Posterior cingulate gyrus (tissue), 11 donors: Measurements from ENCODE around the gene FAF1.
"Not testable (repeated sequence)": the region's sequence is repeated elsewhere in the genome, so short reads cannot be mapped to it uniquely, and the experiment has no call there.

ENCODE experiments used
- DNase-seq, 10 donors: peaks; one replicate each; pipeline versions ENCODE4 v3.0.0 to v3.0.0-alpha.2; 2020 to 2021; ENCODE audit warnings: mixed read lengths in 3 of 10
- intact Hi-C: fragments of 100-400 bp; cut with DNase I; formaldehyde crosslinking; loops from one replicate; pipeline ENCODE4 v1.15.1; 2023

The FAF1 gene

GRCh38 chr1:50529510-50529909, 430.6 kb downstream of the FAF1 start:
- intact Hi-C loops, result no loop called here

GRCh38 chr1:50527987-50528320, 432.1 kb downstream of the FAF1 start:
- intact Hi-C loops, DNase-seq: not testable (repeated sequence)

More at GRCh38 chr1:50529510-50529909, 430.6 kb downstream of the FAF1 start:
- DNase-seq, result no peak

GRCh38 chr1:50527249-50527986, 432.6 kb downstream of the FAF1 start:
- intact Hi-C loops, result no loop called here
- DNase-seq, result no peak

GRCh38 chr1:50526431-50526830, 433.6 kb downstream of the FAF1 start:
- no peak for DNase-seq
- intact Hi-C loops, result no loop called here

- intact Hi-C loops, result no loop called here
- DNase-seq, result no peak
Measured at GRCh38 chr1:50523548-50523947, 436.5 kb downstream of the FAF1 start.

DNA sequence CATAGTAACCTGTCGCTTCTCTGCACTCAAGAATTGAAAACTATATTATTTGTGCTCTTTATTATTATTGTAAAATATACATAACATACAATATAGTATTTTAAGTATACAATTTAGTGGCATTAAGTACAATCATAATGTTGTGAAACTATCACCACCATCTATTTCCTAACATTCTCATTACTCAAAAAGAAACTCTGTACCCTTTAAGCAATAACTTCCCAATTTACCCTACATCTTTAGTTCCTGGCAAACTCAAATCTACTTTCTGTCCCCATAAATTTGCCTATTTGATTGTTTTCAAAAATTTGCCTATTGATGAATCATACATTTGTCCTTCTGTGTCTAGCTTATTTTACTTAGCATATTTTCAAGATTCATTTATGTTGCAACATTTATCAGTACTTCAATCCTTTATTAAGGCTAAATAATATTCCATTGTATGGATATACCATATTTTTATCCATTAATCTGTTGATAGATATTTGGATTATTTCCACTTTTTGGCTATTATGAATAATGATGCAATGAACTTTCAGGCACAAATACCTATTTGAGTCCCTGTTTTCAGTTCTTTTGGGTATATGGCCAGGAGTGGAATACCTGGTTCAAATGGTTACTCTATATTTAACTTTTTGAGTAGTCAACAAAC, 437.2 kb downstream of the FAF1 start:
- DNase-seq, result no peak
- intact Hi-C loops, result no loop called here

DNA sequence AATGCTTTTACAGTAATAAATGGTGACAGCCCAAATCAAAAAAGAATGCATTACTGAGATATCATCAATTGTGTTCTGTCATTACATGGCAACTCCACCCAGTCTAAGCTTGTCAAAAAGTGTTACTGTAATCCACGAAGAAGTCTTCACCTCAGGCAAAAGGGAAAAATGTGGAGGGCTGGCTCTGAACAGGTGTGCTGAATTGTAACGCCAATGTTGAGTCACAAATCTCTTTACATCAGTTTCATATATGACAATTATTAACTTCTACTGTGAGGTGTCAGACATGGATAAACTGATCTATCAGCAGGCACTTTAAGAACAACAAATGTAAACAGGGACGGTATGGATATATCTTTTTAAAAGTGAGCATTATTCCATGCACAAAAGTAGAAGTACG, 438.4 kb downstream of the FAF1 start:
- intact Hi-C loops, result no loop called here
- no peak for DNase-seq

GRCh38 chr1:50517488-50517887, 442.6 kb downstream of the FAF1 start:
- no peak for DNase-seq
- intact Hi-C loops, result no loop called here

GRCh38 chr1:50516056-50516455, 444.0 kb downstream of the FAF1 start:
- intact Hi-C loops, result no loop called here
- DNase-seq, result no peak

DNA sequence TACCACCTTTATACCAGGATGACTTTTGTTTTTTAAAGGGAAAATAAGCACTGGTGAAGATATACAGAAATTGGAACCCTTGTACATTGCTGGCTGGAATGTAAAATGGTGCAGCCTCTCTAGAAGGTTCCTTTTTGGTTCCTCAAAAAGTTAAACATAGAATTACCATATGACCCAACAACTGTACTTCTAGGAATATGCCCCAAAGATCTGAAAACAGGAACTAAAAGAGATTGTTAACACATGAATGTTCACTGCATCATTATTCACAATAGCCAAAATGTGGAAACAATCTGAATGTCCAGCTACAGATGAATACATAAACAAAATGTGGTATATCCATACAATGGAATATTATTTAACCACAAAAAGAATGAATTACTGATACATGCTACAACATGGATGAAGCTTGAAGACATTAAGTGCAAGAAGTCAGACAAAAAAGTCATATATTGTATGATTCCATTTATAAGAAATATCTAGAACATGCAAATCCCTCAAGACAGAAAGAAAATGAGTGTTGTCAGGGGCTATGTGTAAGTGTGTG, 452.0 kb downstream of the FAF1 start:
- intact Hi-C loops, result no loop called here
- DNase-seq, result no peak

DNA sequence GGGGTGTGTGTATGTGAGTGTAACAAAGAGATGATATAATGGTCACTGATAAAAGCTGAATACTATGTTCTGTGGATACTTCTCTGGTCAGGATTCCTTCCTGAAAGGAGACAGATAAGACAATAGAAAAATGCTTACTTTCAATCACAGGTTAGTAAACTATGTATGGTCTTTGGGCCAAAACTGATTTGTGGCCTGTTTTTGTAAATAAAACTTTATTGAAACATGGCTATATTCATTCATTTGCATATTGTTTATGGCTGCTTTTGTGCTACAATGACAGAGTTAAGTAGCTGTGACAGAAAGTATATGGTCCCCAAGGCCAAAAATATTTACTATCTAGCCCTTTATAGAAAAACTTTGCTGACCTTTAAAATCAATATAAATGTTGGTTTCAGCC, 454.6 kb downstream of the FAF1 start:
- intact Hi-C loops, result no loop called here
- DNase-seq, result no peak

DNA sequence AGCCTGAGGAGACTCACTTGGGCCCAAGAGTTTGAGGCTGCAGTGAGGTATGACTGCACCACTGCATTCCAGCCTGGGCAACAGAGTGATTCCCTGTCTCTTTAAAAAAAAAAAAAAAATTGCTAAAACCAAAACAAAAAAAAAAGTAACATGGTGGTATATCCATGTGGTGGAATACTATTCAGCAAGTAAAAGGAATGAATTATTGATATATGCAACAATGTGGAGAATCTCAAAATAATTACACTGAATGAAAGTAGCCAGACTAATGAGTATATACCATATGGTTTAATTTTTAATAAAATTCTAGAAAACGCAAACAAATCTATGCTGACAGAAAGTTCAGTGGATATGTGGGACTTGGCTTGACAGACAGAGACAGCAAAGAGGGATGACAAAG, 456.6 kb downstream of the FAF1 start:
- intact Hi-C loops, result no loop called here

DNA sequence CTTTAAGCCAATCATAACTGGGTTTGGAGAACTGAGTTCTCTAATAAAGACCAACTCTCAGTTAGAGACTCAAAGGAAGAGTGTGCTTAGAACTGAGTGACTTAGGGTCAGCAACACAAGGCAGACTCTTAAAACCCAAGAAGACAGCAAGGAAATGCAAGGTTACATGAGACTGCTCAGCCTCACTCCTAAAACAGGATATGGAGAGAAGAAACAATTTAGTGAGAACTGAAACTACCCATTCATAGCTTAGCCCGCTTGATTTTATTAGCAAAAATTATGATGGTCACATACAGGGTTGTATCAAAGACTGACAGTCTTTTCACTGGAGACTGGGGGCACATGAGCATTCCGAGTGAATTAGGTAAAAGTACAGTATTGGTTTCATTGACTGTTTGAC, 457.9 kb downstream of the FAF1 start:
- intact Hi-C loops, result no loop called here

More for the DNA sequence above, 456.6 kb downstream of the FAF1 start:
- no peak for DNase-seq

DNA sequence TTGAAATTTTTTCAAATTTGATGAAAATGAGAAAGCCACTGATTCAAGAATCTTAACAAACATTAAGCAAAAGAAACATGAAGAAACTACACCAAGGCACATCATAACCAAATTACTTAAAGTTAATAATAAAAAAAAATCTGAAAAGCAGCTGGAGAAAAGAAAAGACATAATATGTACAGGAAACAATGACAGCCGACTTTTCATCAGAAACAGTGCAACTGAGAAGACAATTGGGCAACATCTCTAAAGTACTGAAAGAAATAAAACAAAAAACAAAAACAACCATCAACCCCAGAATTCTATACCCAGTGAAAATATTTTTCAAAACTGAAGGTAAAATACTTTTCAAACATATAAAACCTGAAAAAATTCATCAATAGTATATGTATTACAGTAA, 463.1 kb downstream of the FAF1 start:
- intact Hi-C loops, result no loop called here
- DNase-seq, result no peak

More for the DNA sequence above, 457.9 kb downstream of the FAF1 start:
- no peak for DNase-seq

DNA sequence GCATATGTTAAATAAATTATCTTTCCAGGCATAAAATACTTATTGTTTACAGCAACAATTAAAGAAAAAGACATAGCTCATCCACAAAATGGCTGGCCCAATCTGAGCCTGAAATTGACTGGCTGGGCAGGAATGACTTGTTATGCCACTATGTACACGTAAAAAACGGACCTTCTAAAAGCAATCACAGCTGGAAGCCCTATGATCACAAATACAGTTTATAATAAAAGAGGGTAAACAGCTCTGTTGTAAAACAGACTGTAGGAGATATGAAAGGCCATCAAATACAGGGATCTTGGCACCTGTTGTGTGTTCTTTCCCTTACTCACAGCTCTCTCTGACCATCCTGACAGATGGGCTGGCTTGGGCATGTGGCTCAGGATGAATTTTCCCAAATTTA, 466.4 kb downstream of the FAF1 start:
- intact Hi-C loops, result no loop called here
- DNase-seq, result no peak

DNA sequence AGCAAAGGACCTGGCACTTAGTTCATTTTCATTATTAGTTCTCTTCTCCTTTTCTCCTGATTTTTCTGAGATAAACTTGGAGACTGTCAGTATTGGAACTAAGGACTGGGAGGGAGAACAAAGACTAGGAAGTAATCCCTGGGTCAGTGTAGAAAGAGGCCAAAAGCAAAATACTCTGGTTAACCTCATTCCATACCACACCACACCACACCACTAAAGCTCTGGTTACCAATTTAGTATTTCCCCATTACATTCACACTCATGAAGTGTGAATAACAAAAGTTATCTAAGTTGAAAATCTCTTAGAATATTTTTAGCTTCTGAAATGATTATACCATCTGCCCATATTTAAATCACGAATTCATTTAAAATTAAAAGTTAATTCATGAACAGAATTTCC, 467.9 kb downstream of the FAF1 start:
- no peak for DNase-seq
- intact Hi-C loops, result no loop called here

DNA sequence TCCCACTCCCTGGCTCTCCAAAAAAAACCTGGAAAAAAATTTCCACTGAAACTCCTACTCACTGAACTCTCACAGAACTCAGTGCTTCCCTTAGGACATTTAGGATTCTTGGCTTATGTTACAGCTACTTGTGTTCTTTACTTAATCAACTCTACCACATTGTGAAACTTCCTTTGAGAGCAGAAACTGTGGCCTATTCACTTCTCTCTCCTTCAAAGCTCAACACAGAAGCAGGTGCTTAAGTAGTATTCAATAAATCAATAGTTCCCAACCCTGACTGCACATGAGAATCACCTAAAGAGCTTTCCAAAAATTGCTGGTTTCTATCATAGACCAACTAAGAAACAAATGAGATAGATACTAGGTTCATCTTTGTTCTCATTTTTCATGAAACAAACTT, 468.9 kb downstream of the FAF1 start:
- intact Hi-C loops, result no loop called here
- DNase-seq, result no peak

GRCh38 chr1:50490640-50491039, 469.4 kb downstream of the FAF1 start:
- intact Hi-C loops, result no loop called here
- no peak for DNase-seq

DNA sequence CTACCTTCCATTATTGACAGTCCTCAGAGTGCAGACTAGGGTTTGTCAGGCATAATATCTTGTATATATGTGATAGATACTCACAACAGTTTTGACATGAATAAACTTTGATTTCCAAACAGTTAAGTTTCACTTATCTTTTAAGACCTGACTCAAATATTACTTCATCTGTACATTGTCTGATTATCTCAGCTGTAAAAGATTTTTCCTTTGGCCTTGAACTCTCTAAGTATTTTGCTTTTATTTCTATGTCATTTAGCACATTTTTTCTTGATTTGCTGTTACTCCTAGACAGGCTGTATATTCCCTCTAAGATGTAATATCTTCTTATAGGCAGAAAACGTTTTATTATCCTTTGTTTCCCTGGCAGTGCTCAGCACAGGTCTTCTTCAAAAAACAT, 471.2 kb downstream of the FAF1 start:
- no peak for DNase-seq
- intact Hi-C loops, result no loop called here

DNA sequence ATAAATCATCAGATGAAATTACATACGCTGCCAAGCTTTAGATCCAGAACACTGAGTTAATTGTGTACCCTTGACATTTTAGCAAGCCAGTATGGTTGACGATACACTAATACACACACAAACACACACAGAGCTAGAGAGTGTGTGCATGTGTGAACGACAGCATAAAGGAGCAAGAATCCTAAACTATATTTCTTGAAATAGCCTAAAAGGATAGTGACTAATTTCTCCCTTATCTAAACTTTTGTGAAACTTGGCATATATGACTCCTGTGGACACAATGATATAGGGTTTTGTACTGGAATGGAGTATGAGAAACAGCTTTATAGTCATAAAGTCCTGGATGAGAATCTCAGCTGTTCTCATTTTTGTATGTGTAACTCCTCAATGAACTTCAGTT, 471.7 kb downstream of the FAF1 start:
- intact Hi-C loops, result no loop called here

GRCh38 chr1:50487725-50488124, 472.3 kb downstream of the FAF1 start:
- no peak for DNase-seq
- intact Hi-C loops, result no loop called here

More for the DNA sequence above, 471.7 kb downstream of the FAF1 start:
- DNase-seq, result no peak

DNA sequence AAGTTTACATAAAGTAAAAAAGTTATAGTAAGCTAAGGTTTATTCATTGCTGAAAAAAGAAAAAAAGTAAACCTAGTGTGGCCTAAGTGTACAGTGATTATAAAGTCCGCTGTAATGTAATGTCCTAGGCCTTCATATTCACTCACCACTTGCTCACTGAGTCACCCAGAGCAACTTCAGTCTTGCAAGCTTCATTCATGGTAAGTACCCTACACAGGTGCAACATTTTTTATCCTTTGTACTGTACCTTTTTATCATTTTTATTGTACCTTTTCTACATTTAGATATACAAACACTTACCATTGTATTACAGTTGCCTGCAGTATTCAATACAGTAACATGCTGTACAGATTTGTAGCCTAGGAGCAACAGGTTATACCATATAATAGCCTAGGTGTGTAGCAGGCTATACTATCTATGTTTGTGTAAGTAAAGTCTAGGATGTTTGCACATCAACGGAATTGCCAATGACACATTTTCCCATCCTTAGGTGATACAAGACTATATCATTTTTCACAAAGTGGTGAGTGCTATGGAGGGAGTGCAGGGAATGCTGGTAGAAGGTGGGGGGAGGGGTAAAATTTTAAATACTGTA, 478.8 kb downstream of the FAF1 start:
- intact Hi-C loops, result no loop called here
- DNase-seq, result no peak
